SHP77 treated with DMSO at 0.1 percent for 48 hours (cell line): ENCODE measurements around the gene PPP2R5A.

Source experiments
- DNase-seq: peaks from one replicate; lab custom pipeline; 2025; lab: John Stamatoyannopoulos, UW

PPP2R5A gene

DNA sequence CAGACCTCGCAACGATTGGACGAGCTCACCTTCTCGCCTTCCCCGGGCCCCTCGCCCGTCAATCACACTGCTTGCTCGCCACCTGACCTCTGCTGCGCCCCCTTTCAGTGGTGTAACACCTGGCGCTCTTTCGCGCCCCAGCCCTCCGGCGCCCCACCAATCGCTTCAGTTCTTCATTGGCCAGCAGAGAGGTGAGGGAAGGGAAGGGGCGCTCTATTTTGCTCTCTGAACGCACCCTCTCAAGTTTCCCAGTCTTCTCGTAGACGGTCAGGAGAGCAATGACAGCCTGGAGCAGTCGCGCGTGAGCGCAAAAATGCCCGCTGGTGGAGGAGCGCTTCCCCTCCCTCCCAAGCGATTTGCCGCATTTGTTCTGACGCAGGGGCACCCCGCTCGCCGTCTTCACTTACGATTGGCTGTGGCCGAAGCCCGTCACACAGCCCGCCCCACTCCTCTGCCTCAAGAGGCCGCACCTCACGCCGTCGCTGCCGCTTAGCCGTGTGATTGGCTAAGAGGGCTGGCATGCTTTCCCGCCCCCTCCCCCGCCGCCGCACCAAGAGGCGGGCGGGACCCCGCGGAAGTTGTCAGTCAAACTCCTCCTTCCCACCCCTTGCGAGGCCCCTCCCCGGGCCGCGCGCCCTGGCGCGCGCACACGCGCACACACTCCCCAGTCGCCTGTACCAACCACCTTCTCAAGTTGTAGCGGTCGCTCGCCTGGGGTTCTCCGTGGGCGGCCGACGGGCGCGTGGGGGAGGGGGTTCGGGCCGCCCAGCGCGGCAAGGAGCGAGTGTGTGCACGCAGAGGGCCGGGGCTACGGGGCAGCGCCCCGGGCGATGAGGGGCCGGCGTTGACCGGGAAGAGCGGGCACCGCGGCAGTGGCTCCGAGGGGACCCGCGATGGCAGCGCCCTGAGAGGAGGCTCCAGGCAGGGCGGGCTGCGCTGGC lies at the start of gene PPP2R5A:
Gene PPP2R5A, plus strand, starts transcription at position 667 of the 941 bp plus-strand sequence. CDS start 701 bp downstream, outside the sequence.
- peak; percentile 96 for DNase-seq

DNA sequence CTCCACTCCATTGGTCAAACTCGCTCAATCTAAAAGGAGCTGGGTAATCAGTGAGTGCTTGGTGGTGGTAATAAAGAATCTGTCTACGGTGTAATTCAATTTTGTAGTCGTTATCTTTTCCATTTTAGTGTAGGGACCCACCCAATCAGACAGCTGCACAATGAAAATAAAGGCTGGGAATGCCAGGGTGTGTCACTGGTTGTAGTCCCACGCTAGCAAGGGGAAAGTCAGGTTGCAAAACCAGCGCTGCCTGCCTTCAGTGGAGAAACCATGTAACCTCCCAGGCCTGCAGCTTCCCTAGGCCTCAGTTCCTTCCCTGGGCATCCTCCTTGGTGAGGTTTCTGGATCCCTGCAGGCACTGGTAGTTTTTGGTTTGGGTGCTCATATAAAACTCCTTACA lies 49.4 kb upstream of the PPP2R5A start:
- no peak for DNase-seq

DNA sequence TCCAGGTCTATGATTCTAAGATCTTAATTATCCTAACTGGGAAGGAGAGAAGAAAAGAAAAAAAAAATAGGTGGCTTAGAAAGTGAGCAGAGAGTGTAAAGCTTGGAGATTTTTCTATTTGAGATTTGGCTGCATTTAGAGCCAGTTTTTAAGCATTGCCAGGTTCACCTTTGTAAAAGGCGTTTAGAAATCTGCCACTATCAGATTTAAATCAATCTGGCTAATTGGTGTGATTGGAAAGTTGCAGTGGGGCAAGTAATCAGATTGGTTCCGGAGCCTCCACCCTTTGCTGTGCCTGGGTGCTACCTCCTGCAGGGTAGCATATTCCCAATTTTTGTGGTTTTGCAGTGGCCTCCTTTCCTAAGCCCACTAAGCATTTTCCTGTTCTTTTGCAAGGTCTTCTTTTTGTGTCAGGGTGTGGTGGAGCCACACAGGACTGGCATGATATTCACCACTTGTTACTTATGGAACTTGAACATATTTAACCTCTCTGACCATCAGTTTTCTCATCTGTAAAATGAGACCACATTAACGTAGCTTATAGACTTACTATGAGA lies 48.5 kb upstream of the PPP2R5A start:
- no peak for DNase-seq

DNA sequence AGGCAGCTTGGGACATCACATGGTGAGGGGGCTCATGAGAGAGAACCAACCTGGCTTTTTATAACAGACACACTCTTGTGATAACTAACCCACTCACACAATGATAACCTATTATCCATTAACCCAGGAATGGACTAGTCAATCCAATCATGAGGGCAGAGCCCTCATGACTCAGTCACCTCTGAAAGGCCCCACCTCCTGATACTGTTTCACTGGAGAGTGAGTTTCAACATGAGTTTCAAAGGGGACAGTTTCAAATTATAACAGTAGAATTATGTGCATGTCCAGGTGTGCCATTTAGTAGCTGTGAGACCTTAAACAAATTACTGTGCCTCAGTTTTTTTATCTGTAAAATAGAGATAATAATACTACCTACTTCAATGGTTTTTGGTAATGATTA lies 47.6 kb upstream of the PPP2R5A start:
- DNase-seq: no peak

- DNase-seq: no peak
These were observed 46.7 kb upstream of the PPP2R5A start for GRCh38 chr1:212238552-212238951.

- no peak for DNase-seq
These were observed 43.7 kb upstream of the PPP2R5A start for GRCh38 chr1:212241501-212241900.

DNA sequence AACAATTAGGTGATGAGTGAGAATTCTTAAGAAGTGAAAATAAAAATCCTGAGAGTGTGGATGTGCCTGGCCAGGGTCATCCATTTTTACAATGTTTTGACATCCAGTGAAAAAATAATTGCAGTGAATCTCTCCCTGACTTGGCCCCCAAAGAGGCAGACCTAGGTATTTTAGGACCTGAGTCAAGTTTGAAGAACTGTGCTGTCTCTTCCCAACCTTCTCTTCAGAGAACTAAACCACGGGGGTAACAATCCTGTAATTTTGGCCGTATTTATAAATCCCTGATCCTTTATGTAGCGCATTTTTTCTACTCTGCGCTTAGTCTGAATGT lies 43.3 kb upstream of the PPP2R5A start:
- DNase-seq: no peak

- no peak for DNase-seq
These were observed 42.8 kb upstream of the PPP2R5A start for GRCh38 chr1:212242288-212242984.

DNA sequence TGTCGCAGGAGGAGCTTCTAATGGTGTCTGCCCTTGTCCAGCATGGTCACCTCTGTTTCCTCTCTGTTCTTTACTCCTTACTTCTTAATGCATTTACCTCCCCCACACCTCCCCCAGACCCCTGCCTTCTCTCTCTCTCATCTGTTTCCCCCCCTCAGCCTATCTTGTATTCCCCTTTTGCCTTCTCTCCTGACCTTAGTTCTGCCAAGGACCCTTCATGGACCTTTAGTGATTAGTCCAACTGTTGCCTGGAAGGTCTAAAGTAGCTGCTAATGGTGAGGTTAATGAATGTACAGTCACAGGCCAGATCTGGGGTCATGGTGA lies 42.3 kb upstream of the PPP2R5A start:
- DNase-seq: no peak

- no peak for DNase-seq
These were observed 40.8 kb upstream of the PPP2R5A start for GRCh38 chr1:212244441-212244840.

GRCh38 chr1:212247179-212247721 lies 38.0 kb upstream of the PPP2R5A start:
- no peak for DNase-seq

- no peak for DNase-seq
These were observed 37.2 kb upstream of the PPP2R5A start for GRCh38 chr1:212247988-212248387.

DNA sequence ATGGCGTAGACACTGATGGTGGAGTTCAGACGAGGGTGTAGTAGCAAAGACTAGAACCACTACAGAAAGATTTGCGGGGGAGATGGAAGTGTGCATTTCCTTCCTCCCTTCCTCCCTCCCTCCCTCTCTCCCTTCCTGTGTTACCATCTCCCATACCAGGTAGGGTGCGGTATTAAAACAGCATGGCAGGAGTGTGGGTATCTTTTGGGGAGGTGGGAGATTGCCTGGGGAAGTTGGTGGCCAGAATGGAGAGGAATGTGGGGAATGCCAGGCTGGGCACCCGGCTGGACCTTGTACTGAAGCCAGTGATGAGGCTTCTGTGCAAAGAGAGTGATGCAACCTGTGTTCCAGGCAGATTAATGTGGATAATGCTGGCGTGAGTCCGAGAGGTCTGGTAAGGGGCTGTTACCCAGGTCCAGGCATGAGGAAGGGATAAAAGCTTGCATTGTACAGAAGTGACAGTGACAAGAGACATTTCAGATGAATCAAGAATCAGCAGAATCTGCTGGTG lies 30.3 kb upstream of the PPP2R5A start:
- DNase-seq: no peak

- no peak for DNase-seq
These were observed 29.4 kb upstream of the PPP2R5A start for GRCh38 chr1:212255705-212256307.

DNA sequence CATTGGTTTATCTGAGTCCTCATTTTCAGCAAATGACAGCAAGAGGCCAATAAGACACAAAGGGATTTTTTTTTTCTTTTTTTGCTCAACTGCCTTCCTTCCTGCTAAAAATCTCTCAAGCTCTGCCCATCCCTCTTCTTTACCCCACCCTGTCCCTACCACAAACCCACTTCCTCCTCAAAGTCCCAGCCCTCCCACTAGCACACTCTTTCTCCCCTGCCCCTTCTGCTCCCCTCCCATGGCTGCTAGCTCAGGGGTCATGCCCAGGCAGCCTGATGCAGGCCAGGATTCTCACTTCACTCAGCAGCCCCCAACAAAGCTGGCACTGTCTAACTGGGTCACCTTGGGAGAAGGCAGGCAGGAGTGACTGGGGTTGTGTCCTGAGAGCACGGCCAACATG lies 28.8 kb upstream of the PPP2R5A start:
- no peak for DNase-seq

DNA sequence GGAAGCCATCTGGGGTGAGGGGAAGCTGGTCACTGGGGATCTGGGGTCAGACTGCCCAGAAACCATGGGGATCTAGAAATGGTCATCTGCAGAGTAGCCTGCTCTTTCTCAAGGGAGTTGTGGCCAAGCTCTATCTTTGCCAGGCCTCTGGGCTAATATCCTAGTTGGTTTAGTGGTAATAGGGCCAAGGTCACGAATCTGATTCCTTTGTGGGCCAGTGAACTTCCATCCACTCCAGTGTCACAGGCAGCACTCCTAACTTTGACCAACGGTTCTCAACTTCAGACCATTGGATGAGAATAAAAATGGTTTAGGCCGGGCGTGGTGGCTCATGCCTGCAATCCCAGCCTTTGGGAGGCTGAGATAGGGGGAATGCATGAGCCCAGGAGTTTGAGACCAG lies 28.1 kb upstream of the PPP2R5A start:
- DNase-seq: no peak

GRCh38 chr1:212259693-212260480 lies 25.3 kb upstream of the PPP2R5A start:
- DNase-seq: no peak

DNA sequence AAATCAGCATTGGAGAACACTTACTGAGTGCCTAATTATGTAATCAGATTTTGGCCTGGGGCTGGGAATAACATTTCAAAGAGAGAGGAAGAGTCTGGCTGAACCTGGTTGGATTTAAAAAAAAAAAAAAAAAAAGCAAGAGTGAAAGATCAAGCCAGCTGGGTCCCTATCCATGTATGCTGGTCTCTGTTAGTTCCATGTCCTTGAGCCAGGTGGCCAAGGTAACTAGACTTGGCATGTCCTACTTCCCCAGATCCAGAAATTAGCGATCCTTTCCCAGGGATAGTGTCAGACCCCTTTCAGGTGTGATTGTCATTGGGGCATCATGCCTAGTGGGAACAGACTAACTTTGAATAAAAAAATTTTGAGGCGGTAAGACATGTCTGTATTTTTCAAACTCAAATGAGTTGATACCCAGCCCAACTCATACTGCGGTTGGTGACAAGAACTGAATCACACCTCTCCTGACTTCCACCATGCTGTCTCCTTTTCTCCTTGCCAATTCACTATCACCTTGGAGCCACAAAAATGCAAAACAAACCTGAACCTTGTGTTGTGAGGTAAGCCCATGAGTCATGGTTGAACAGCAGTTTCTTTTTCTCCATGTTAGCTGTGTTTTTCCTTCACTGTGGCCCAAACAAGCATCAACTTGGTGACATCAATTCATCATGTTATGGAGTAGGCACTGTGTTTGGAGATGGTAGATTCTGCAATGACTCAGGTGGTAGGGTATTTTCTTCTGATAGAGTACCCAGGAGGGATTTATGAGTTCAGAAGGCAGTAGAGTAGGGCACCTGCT lies 24.5 kb upstream of the PPP2R5A start:
- DNase-seq: no peak

- DNase-seq: no peak
These were observed 23.8 kb upstream of the PPP2R5A start for GRCh38 chr1:212261361-212261929.

GRCh38 chr1:212267017-212267416 lies 18.2 kb upstream of the PPP2R5A start:
- DNase-seq: no peak
